ENCODE results near the gene DRC3. TPM values are rescaled to one million over a fixed set of nuclear protein-coding genes. Genes with fewer than 3 reads are reported as not detected.

The DRC3 gene
- total RNA-seq, 1 donor from 2014 or later = 3.3 TPM

DNA sequence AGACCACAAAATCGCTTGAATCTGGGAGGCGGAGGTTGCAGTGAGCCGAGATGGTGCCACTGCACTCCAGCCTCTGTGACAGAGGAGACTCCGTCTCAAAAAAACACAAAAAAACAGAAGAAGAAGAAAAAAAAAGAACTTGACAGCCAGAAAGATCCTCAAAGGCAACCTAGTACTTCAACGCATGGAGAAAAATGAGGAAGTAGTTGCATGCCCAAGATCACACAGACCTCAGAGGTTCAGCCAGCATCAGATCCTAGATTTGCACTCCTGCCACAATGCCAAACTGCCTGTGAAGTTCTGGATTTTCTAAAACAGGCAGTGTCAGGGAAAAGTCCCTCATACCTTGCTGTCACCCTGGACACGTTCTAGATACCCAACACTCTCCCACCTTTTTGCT is 64.8 kb downstream of the DRC3 start:
- no peak for ATAC-seq
- intact Hi-C loops (cut with DNase I) = no loop called here
- Histone ChIP-seq H3K36me3 (no peaks in the 10 kb centered on the region), H3K9me3 (no peaks in the 10 kb centered on the region), H3K4me1 (peaks cover 31% of the 10 kb centered on the region), H3K27me3 (no peaks in the 10 kb centered on the region), H3K4me3 (no peak overlapping the region), H3K27ac (no peak overlapping the region)
- TF ChIP-seq, protein P1, sequence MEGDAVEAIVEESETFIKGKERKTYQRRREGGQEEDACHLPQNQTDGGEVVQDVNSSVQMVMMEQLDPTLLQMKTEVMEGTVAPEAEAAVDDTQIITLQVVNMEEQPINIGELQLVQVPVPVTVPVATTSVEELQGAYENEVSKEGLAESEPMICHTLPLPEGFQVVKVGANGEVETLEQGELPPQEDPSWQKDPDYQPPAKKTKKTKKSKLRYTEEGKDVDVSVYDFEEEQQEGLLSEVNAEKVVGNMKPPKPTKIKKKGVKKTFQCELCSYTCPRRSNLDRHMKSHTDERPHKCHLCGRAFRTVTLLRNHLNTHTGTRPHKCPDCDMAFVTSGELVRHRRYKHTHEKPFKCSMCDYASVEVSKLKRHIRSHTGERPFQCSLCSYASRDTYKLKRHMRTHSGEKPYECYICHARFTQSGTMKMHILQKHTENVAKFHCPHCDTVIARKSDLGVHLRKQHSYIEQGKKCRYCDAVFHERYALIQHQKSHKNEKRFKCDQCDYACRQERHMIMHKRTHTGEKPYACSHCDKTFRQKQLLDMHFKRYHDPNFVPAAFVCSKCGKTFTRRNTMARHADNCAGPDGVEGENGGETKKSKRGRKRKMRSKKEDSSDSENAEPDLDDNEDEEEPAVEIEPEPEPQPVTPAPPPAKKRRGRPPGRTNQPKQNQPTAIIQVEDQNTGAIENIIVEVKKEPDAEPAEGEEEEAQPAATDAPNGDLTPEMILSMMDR (IDR thresholded peaks at IDR 0.05) = no peak
- DNase-seq = no peak

DNA sequence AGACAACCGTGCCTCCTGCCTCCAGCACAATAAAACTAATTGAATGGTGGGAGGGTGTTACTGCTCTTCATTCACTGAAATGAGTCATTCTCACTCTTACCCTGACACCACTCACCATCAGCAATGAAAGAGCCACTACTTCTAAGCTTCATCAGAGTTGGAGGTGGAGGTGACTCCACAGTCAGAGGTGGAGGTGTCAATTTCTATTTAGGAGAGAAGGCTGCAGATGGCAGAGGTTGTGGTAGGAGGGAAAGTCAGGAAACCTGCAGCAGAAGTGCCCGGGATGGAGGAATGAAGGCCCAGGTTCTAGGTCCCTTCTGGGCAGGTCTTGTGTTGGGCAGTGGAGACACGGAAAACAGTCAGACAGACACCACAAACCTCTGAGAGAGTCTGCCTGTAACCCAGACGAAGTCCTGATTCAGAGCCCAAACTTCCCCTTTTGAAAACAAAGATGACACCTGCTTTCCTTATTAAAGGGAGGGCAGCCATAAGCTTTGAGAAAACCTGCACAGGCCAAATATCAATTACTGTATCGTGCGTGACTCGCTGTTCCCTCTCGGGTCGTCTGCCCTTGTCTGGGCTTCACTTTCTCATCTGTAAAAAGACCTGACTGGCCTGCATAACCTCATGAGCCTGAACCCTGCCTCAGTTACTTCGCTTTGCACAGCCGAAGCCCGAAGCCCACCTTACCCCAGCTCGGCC is 65.6 kb downstream of the DRC3 start:
- Histone ChIP-seq H3K27me3 (no peaks in the 10 kb centered on the region), H3K4me3 (peak overlapping the region; percentile 94), H3K4me1 (peaks cover 29% of the 10 kb centered on the region), H3K36me3 (no peaks in the 10 kb centered on the region), H3K27ac (peak overlapping the region; percentile 65), H3K9me3 (no peaks in the 10 kb centered on the region)
- intact Hi-C loops (cut with DNase I) = no loop called here
- no peak for ATAC-seq
- no peak for DNase-seq
- TF ChIP-seq, protein P1 (IDR thresholded peaks at IDR 0.05) = no peak

DNA sequence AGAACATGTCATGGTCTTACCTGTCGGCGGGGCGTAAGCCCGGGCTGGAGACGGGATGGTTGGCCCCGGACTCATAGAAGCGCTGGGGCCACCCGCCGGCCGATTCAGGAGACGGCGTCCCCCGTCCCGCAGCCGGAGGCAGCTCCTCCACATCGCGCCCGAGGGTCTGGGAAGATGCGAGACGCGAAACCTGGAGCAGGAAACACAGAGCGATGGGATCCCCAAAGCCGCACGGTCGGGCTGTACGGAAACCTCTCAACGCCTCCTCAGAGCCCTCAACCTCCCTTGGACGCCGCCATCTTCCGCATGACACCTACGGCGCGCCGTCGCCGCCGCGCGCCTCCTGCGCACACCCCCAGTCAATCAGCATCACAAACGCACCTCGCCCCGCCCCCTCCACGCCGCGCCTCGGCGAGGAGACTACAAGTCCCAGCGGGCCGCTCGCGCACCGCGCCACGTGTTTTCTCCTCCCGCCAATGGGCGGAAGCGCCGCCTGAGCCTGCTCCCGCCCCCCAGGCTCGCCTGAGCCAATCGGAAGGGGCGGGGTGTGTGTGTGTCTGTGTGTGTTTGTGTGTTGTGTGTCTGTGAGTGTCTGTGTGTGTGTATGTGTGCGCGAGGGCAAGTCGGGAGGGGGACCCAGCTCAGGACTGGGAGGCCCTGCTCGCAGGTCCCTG is 66.3 kb downstream of the DRC3 start, which contains the start of the genes ATPAF2 and GID4:
ATPAF2 (minus strand) TSS at position 308 of the 674 bp plus-strand sequence; CDS start at position 153, 155 bp downstream.
GID4 (plus strand) TSS at position 548 of the 674 bp plus-strand sequence; CDS start at position 605, 57 bp downstream.
- Histone ChIP-seq H3K27me3 (no peaks in the 10 kb centered on the region), H3K9me3 (no peaks in the 10 kb centered on the region), H3K27ac (peak within 1 kb of the TSS; percentile 70), H3K36me3 (no peaks in the 10 kb centered on the region), H3K4me3 (peak within 1 kb of the TSS; percentile 94), H3K4me1 (peaks cover 28% of the 10 kb centered on the region)
- DNase-seq (peak; percentile 100), ATAC-seq (peak; percentile 98)
- TF ChIP-seq, protein P1 (IDR thresholded peaks at IDR 0.05) = no peak
- intact Hi-C loops (cut with DNase I) = no loop called here

DNA sequence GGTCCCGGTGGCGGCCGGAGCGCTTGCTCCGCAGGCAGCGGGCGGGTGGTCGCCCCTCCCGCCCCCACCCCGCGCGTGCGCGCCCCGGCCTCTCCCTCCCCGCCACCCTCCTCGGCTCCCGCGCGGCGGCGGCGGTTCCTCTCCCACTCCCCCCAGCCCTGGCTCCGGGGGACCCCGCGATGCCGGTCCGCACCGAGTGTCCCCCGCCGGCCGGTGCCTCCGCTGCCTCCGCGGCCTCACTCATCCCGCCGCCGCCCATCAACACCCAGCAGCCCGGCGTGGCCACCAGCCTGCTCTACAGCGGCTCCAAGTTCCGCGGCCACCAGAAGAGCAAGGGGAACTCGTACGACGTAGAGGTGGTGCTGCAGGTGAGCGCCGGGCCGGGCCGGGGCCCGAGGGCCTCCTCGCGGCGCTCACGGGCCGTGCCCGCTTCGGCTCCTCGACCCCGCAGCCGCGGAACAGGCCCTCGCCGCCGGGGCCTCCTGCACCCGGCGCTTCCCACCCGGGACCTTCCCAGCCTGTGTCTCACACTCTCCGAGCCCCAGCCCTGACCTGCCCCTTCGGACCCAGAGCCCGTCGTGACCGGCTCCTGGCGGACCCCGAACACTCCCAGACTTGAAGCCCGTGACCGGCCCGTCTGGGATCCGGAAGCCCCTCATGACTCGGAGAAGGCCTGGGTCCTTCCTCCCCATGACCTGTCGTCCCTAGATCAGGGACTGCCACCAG is 67.0 kb downstream of the DRC3 start:
- ATAC-seq (peak; percentile 41), DNase-seq (peak; percentile 69)
- H3K4me3 ChIP-seq = peak overlapping the region; percentile 94
- H3K27ac ChIP-seq = peak overlapping the region; percentile 70
- peaks cover 28% of the 10 kb centered on the region for H3K4me1 ChIP-seq
- TF ChIP-seq, protein P1 (IDR thresholded peaks at IDR 0.05) = no peak
- intact Hi-C loops (cut with DNase I) = no loop called here
- H3K27me3 ChIP-seq = no peaks in the 10 kb centered on the region
- no peaks in the 10 kb centered on the region for H3K36me3 ChIP-seq
- no peaks in the 10 kb centered on the region for H3K9me3 ChIP-seq

DNA sequence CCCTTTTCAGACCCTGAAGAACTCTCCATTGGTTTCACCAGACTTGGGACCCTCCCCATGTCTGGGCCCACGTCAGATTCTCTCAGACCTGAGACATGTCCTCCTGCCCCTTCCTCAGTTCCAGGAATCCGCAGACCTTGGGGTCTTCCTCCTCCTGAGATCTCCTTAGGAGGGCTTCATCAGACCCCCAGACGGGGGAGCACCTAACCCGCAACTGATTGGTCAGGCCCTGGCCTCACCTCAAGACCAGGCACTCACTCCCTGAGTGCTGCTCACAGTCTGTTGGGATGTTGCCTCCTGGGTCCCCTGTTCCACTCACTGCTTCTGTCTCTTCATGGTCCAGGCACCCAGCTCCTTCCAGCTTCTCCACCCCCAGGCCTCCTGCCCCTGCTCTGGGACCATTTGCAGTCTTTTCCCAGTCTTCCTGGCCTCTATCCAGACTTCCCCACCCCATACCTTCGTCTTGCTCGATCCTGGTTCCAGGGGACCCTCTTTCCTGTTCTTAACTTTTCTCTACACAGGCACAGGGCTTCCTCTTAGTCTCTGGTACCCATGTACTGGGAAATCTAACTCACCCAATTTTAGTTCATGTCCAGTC is 67.7 kb downstream of the DRC3 start:
- Histone ChIP-seq H3K4me3 (peak overlapping the region; percentile 94), H3K4me1 (peaks cover 28% of the 10 kb centered on the region), H3K36me3 (no peaks in the 10 kb centered on the region), H3K9me3 (no peaks in the 10 kb centered on the region), H3K27me3 (no peaks in the 10 kb centered on the region), H3K27ac (no peak overlapping the region)
- TF ChIP-seq, protein P1 (IDR thresholded peaks at IDR 0.05) = no peak
- DNase-seq (no peak), ATAC-seq (no peak)
- intact Hi-C loops (cut with DNase I) = no loop called here

Measured in upper lobe of right lung (tissue), 1 donor.